NOMO-1 treated with dmso at 0.1 percent for 144 hours (cell line): ENCODE data around the gene GLT8D1.
A peak's percentile ranks its signal among the peaks of the same experiment; 100 is the strongest.
"Not testable (repeated sequence)": the region's sequence is repeated elsewhere in the genome, so short reads cannot be mapped to it uniquely, and the experiment has no call there.

Source experiments
- DNase-seq: peaks from one replicate; lab custom pipeline; 2025; ENCODE audit not compliant: unreplicated experiment; lab: John Stamatoyannopoulos, UW

The GLT8D1 gene

GRCh38 chr3:52684184-52684583 lies 21.4 kb downstream of the GLT8D1 start:
- no peak for DNase-seq

GRCh38 chr3:52683611-52684010 lies 22.0 kb downstream of the GLT8D1 start:
- no peak for DNase-seq

GRCh38 chr3:52682016-52682415 lies 23.6 kb downstream of the GLT8D1 start:
- no peak for DNase-seq

- no peak for DNase-seq
Observed at GRCh38 chr3:52681596-52681995, 24.0 kb downstream of the GLT8D1 start.

- no peak for DNase-seq
Observed at GRCh38 chr3:52679811-52680210, 25.8 kb downstream of the GLT8D1 start.

- no peak for DNase-seq
Observed at GRCh38 chr3:52679199-52679538, 26.4 kb downstream of the GLT8D1 start.

GRCh38 chr3:52678265-52679198 lies 27.1 kb downstream of the GLT8D1 start:
- no peak for DNase-seq

- DNase-seq = not testable (repeated sequence)
Observed at GRCh38 chr3:52676201-52676600, 29.4 kb downstream of the GLT8D1 start.

GRCh38 chr3:52671676-52672075 lies 33.9 kb downstream of the GLT8D1 start:
- DNase-seq = no peak

GRCh38 chr3:52670621-52671521 lies 34.7 kb downstream of the GLT8D1 start:
- DNase-seq = peak; percentile 70

- DNase-seq = no peak
Observed at GRCh38 chr3:52663098-52663497, 42.5 kb downstream of the GLT8D1 start.

- DNase-seq = no peak
Observed at GRCh38 chr3:52660046-52660445, 45.5 kb downstream of the GLT8D1 start.

- no peak for DNase-seq
Observed at GRCh38 chr3:52655895-52656294, 49.7 kb downstream of the GLT8D1 start.

GRCh38 chr3:52651592-52651991 lies 54.0 kb downstream of the GLT8D1 start:
- no peak for DNase-seq

GRCh38 chr3:52650439-52650838 lies 55.2 kb downstream of the GLT8D1 start:
- no peak for DNase-seq

- no peak for DNase-seq
Observed at GRCh38 chr3:52649461-52650210, 56.0 kb downstream of the GLT8D1 start.

GRCh38 chr3:52645549-52645948 lies 60.0 kb downstream of the GLT8D1 start:
- DNase-seq = no peak
